NB4 (cell line): ENCODE results near the gene GFM2.

Source experiments
- MAX ChIP-seq: IDR thresholded peaks from 2 replicates; pipeline ENCODE4 v1.6.1; 2011; ENCODE audit warnings: low read depth, low read length
- MYC ChIP-seq: IDR thresholded peaks from 2 replicates; pipeline ENCODE4 v1.6.1; 2011; ENCODE audit warnings: low read depth, low read length
- POLR2A ChIP-seq: IDR thresholded peaks from 2 replicates; pipeline ENCODE4 v1.6.1; 2011; ENCODE audit warnings: mild to moderate bottlenecking; ENCODE audit not compliant: insufficient read length; ENCODE audit errors: extremely low read depth
- TF ChIP-seq, protein P1 (sequence below): IDR thresholded peaks from one replicate; pipeline ENCODE4 v1.5.1; 2012; ENCODE audit warnings: low read depth, low read length

DNA sequence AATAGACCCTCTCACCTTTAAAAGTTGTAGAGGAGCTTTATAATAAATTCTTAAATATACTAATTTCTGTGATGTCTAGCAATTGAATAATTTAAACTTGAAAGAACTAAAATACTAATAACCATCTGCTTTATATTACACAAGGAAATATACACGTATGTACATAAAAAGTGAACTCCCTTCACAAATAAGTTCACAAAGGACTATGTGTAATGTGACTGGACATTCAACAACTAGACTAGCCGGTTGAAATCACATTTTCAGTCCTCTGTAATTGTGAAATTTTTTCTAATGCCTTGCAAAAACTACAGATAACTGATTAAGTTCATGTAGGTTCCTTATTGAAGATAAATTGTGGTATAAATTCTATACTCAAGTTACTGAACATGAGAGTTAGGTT lies 11.7 kb upstream of the GFM2 start:
- TF ChIP-seq, protein P1, sequence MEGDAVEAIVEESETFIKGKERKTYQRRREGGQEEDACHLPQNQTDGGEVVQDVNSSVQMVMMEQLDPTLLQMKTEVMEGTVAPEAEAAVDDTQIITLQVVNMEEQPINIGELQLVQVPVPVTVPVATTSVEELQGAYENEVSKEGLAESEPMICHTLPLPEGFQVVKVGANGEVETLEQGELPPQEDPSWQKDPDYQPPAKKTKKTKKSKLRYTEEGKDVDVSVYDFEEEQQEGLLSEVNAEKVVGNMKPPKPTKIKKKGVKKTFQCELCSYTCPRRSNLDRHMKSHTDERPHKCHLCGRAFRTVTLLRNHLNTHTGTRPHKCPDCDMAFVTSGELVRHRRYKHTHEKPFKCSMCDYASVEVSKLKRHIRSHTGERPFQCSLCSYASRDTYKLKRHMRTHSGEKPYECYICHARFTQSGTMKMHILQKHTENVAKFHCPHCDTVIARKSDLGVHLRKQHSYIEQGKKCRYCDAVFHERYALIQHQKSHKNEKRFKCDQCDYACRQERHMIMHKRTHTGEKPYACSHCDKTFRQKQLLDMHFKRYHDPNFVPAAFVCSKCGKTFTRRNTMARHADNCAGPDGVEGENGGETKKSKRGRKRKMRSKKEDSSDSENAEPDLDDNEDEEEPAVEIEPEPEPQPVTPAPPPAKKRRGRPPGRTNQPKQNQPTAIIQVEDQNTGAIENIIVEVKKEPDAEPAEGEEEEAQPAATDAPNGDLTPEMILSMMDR, result no peak
- no peak for TF ChIP-seq POLR2A
- no peak for TF ChIP-seq MYC
- TF ChIP-seq MAX, result no peak
